ENCODE results near the gene UNC13D. TPM values are rescaled to one million over a fixed set of nuclear protein-coding genes. Genes with fewer than 3 reads are reported as not detected.
A peak's percentile ranks its signal among the peaks of the same experiment; 100 is the strongest.

UNC13D gene
- total and polyA plus RNA-seq, 8 donors = 4.7 to 29.0 (median 12.6) TPM

DNA sequence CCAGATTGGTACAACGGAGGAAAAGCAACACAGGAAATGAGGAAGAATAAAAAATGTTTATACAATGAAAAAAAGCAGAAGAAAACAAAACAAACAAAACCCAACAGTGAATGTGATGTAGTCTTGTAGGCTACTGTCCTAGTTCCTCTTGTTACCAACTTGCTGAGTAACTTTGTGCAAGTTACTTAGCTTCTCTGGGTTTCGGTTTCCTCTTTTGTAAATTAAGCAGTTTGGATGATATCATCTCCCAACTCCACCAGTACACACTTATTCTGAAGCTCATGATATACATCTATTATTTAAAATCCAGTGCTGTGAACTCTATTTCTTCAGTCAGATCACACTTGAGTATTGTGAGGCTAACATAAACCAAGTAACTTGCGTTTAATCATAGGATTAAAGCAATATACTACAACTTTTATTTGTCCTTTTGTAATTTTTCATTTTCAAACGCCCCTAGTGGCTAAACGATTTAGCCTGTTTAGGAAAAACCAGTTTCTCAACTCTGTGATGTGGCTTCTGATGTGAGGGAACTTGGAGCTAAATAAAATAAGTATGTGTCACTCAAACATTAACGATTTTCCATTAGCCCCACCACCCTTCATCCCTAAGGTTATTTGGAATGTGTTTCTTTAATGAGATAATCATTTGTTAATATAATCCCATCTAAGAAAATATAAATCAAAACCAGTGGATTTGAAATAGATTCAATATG is 61.0 kb downstream of the UNC13D start:
- intact Hi-C loops (cut with DNase I) = no loop called here
- peak; percentile 42 to 66 (median 60) for TF ChIP-seq CTCF (IDR thresholded peaks at IDR 0.05)
- H3K36me3 ChIP-seq = peaks cover 0 to 8% (median 0%) of the 10 kb centered on the region in 3 donors
- peak; percentile 59 for FAIRE-seq
- DNase-seq = peak in 1 of 6 donors; percentile 21
- H3K4me3 ChIP-seq = peak overlapping the region in 2 of 4 donors; percentile 61 to 62
- no peaks in the 10 kb centered on the region for H3K27me3 ChIP-seq
- 1% methylated on average over 6 of the region's 6 CpGs for WGBS, 2 donors
- peak; percentile 6 to 21 (median 9) for ATAC-seq
- H3K4me1 ChIP-seq = peaks cover 16 to 42% (median 34%) of the 10 kb centered on the region in 3 donors
- H3K27ac ChIP-seq = peak overlapping the region; percentile 98 to 100 (median 100)
- H3K9me3 ChIP-seq = no peaks in the 10 kb centered on the region

GRCh38 chr17:75779987-75780889 is 64.0 kb downstream of the UNC13D start:
- no peak overlapping the region for H3K4me3 ChIP-seq
- WGBS, 2 donors = 9 to 14% methylated on average over 5 of the region's 5 CpGs
- DNase-seq = no peak

DNA sequence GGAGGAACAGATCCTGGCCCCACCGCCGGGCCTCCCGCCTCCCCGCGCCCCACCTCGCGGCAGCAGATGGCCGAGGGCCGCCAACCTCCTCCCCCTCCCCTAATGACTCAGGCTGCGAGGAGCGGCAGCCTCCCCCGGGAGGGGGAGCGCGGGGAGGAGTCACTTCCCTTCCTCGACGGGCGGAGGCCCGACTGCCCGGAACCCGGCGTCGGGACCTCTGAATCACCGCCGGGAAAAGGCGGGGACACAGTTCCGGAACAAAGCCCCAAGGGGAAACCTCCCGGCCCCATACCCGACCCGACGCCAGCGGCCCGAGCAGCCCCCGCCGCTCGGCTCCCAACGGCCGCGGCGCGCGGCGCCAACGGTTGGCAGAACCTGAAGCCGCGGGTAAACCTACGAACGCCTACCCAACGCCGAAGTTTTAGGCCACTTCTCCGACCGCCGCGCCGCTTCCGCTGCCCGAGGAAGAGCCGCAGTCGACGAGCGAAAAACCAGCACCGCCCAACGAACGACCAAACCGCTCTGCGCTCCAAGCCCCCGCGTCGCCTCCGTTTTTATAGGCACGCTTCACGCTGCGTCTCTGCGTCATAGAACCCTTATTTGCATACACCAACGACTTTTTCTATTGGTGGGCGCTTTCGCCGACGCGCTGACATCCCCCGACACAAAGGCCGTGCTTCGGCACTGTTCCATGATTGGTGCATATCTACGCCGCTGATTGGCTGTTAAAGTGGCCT is 64.8 kb downstream of the UNC13D start:
- H3K27ac ChIP-seq = peak overlapping the region; percentile 97 to 98 (median 98)

More at GRCh38 chr17:75779987-75780889, 64.0 kb downstream of the UNC13D start:
- no peak for TF ChIP-seq CTCF (IDR thresholded peaks at IDR 0.05)
- Histone ChIP-seq H3K36me3 (peaks cover 0 to 19% (median 5%) of the 10 kb centered on the region in 3 donors), H3K27ac (peak overlapping the region in 3 of 4 donors; percentile 7 to 59 (median 55)), H3K9me3 (no peaks in the 10 kb centered on the region), H3K27me3 (no peaks in the 10 kb centered on the region), H3K4me1 (peaks cover 5 to 43% (median 33%) of the 10 kb centered on the region in 3 donors)
- ATAC-seq = no peak
- intact Hi-C loops (cut with DNase I) = no loop called here
- no peak for FAIRE-seq

More for the DNA sequence above, 64.8 kb downstream of the UNC13D start:
- no peak for TF ChIP-seq CTCF (IDR thresholded peaks at IDR 0.05)
- FAIRE-seq = peak; percentile 97
- intact Hi-C loops (cut with DNase I) = no loop called here
- 1% methylated on average over 70 to 84 of the region's 84 CpGs for WGBS, 2 donors
- H3K4me1 ChIP-seq = peaks cover 5 to 43% (median 33%) of the 10 kb centered on the region in 3 donors
- H3K9me3 ChIP-seq = no peaks in the 10 kb centered on the region
- DNase-seq = peak; percentile 95 to 98 (median 98)
- H3K4me3 ChIP-seq = peak overlapping the region; percentile 84 to 99 (median 90)
- ATAC-seq = peak; percentile 64 to 72 (median 68)
- no peaks in the 10 kb centered on the region for H3K27me3 ChIP-seq
- peaks cover 0 to 19% (median 5%) of the 10 kb centered on the region in 3 donors for H3K36me3 ChIP-seq

Data from pancreas (tissue), 10 donors.